Adrenal gland (tissue), 5 donors: ENCODE measurements around the gene HAGH.

Experiments
- CTCF ChIP-seq, 6 experiments: fragments of 450-650 bp in 4 of 6; fragments of 200-600 bp in 2 of 6; sonication (generic) in 1 of 6; IDR thresholded peaks; 1 replicate in 5 of 6; 2 replicates in 1 of 6; pipeline versions ENCODE4 v1.5.1 to v1.8.0; 2016 to 2021; ENCODE audit warnings: antibody characterized with exemption in 6 of 6, mild to moderate bottlenecking in 2 of 6, moderate library complexity in 1 of 6
- POLR2A ChIP-seq, 2 donors: fragments of 450-650 bp; IDR thresholded peaks; one replicate each; pipeline ENCODE4 v1.6.1; 2017; ENCODE audit warnings: antibody characterized with exemption in 2 of 2, mild to moderate bottlenecking in 2 of 2, moderate library complexity in 1 of 2
- donor health status: DM: no; HTN: no; CAD: no.

GRCh38 chr16:1781254-1781653 lies 45.4 kb downstream of the HAGH start:
- TF ChIP-seq CTCF (IDR thresholded peaks at IDR 0.05), result peak in 1 of 6 experiments; percentile 0
- no peak for TF ChIP-seq POLR2A (IDR thresholded peaks at IDR 0.05)
